Rectal smooth muscle tissue (tissue), 1 donor: ENCODE data around the gene IFI27L2.

Source experiments
- H3K27ac ChIP-seq: one replicate; pipeline ENCODE4 v1.7.0; 2013; ENCODE audit warnings: low read depth, low read length, inconsistent platforms
- H3K27me3 ChIP-seq: one replicate; pipeline ENCODE4 v1.7.0; 2013; ENCODE audit warnings: low read length; ENCODE audit not compliant: control insufficient read depth, insufficient read depth
- H3K36me3 ChIP-seq: one replicate; pipeline ENCODE4 v1.7.0; 2013; ENCODE audit warnings: low read length; ENCODE audit not compliant: control insufficient read depth, insufficient read depth
- H3K4me1 ChIP-seq: one replicate; pipeline ENCODE4 v1.7.0; 2013; ENCODE audit warnings: low read length; ENCODE audit not compliant: control insufficient read depth, insufficient read depth
- H3K4me3 ChIP-seq: one replicate; pipeline ENCODE4 v1.7.0; 2013; ENCODE audit warnings: low read length
- H3K9ac ChIP-seq: one replicate; pipeline ENCODE4 v1.7.0; 2013; ENCODE audit warnings: low read length

The IFI27L2 gene

GRCh38 chr14:94129111-94129757, at the start of gene IFI27L2:
IFI27L2 (minus strand) TSS chr14:94129604; CDS start chr14:94129564, 40 bp downstream.
- H3K4me3 ChIP-seq: peak within 1 kb of the TSS; percentile 79

GRCh38 chr14:94177806-94178205, 48.4 kb upstream of the IFI27L2 start:
- no peak overlapping the region for H3K9ac ChIP-seq
- H3K27ac ChIP-seq: no peak overlapping the region
- H3K27me3 ChIP-seq: peaks cover 3% of the 10 kb centered on the region
- H3K4me3 ChIP-seq: no peak overlapping the region
- H3K4me1 ChIP-seq: no peaks in the 10 kb centered on the region
- H3K36me3 ChIP-seq: no peaks in the 10 kb centered on the region

More at GRCh38 chr14:94129111-94129757, at the start of gene IFI27L2:
- Histone ChIP-seq H3K9ac (peak within 1 kb of the TSS; percentile 50), H3K27ac (peak within 1 kb of the TSS; percentile 81), H3K36me3 (no peaks in the 10 kb centered on the region), H3K27me3 (no peaks in the 10 kb centered on the region), H3K4me1 (no peaks in the 10 kb centered on the region)

GRCh38 chr14:94176808-94177207, 47.4 kb upstream of the IFI27L2 start:
- no peak overlapping the region for H3K4me3 ChIP-seq
- H3K4me1 ChIP-seq: no peaks in the 10 kb centered on the region
- no peak overlapping the region for H3K27ac ChIP-seq
- no peaks in the 10 kb centered on the region for H3K36me3 ChIP-seq
- H3K9ac ChIP-seq: no peak overlapping the region
- no peaks in the 10 kb centered on the region for H3K27me3 ChIP-seq

- H3K27ac ChIP-seq: no peak overlapping the region
- H3K9ac ChIP-seq: no peak overlapping the region
- H3K4me1 ChIP-seq: no peaks in the 10 kb centered on the region
- no peak overlapping the region for H3K4me3 ChIP-seq
- no peaks in the 10 kb centered on the region for H3K27me3 ChIP-seq
- H3K36me3 ChIP-seq: no peaks in the 10 kb centered on the region
These were observed 46.3 kb upstream of the IFI27L2 start for GRCh38 chr14:94175747-94176146.

- Histone ChIP-seq H3K4me1 (no peaks in the 10 kb centered on the region), H3K36me3 (no peaks in the 10 kb centered on the region), H3K27me3 (no peaks in the 10 kb centered on the region), H3K4me3 (peak overlapping the region; percentile 2), H3K27ac (no peak overlapping the region), H3K9ac (no peak overlapping the region)
These were observed 45.8 kb upstream of the IFI27L2 start for GRCh38 chr14:94175011-94175745.

GRCh38 chr14:94174604-94175010, 45.2 kb upstream of the IFI27L2 start:
- peak overlapping the region; percentile 57 for H3K4me3 ChIP-seq
- H3K27ac ChIP-seq: no peak overlapping the region
- H3K36me3 ChIP-seq: no peaks in the 10 kb centered on the region
- H3K9ac ChIP-seq: no peak overlapping the region
- H3K4me1 ChIP-seq: no peaks in the 10 kb centered on the region
- no peaks in the 10 kb centered on the region for H3K27me3 ChIP-seq

- no peaks in the 10 kb centered on the region for H3K4me1 ChIP-seq
- no peaks in the 10 kb centered on the region for H3K36me3 ChIP-seq
- H3K9ac ChIP-seq: peak within 1 kb of the TSS; percentile 21
- H3K27ac ChIP-seq: no peak within 1 kb of the TSS
- peak within 1 kb of the TSS; percentile 71 for H3K4me3 ChIP-seq
- no peaks in the 10 kb centered on the region for H3K27me3 ChIP-seq
These were observed 44.6 kb upstream of the IFI27L2 start, which contains the start of gene PPP4R4 for GRCh38 chr14:94173885-94174603. PPP4R4 (plus strand) TSS chr14:94174322; CDS start chr14:94174466, 144 bp downstream.

GRCh38 chr14:94173471-94173884, 44.1 kb upstream of the IFI27L2 start:
- H3K9ac ChIP-seq: peak overlapping the region; percentile 21
- H3K27me3 ChIP-seq: no peaks in the 10 kb centered on the region
- H3K36me3 ChIP-seq: no peaks in the 10 kb centered on the region
- peak overlapping the region; percentile 71 for H3K4me3 ChIP-seq
- no peak overlapping the region for H3K27ac ChIP-seq
- no peaks in the 10 kb centered on the region for H3K4me1 ChIP-seq

GRCh38 chr14:94172545-94172944, 43.1 kb upstream of the IFI27L2 start:
- Histone ChIP-seq H3K4me3 (no peak overlapping the region), H3K9ac (no peak overlapping the region), H3K4me1 (no peaks in the 10 kb centered on the region), H3K27ac (no peak overlapping the region), H3K27me3 (no peaks in the 10 kb centered on the region), H3K36me3 (no peaks in the 10 kb centered on the region)

GRCh38 chr14:94171208-94171607, 41.8 kb upstream of the IFI27L2 start:
- Histone ChIP-seq H3K4me1 (no peaks in the 10 kb centered on the region), H3K36me3 (no peaks in the 10 kb centered on the region), H3K27me3 (no peaks in the 10 kb centered on the region), H3K9ac (no peak overlapping the region), H3K27ac (no peak overlapping the region), H3K4me3 (no peak overlapping the region)

GRCh38 chr14:94170136-94170535, 40.7 kb upstream of the IFI27L2 start:
- no peaks in the 10 kb centered on the region for H3K27me3 ChIP-seq

GRCh38 chr14:94165744-94166143, 36.3 kb upstream of the IFI27L2 start:
- H3K27ac ChIP-seq: no peak overlapping the region
- H3K4me1 ChIP-seq: no peaks in the 10 kb centered on the region
- H3K9ac ChIP-seq: no peak overlapping the region
- no peaks in the 10 kb centered on the region for H3K36me3 ChIP-seq
- H3K4me3 ChIP-seq: no peak overlapping the region
- H3K27me3 ChIP-seq: no peaks in the 10 kb centered on the region

More at GRCh38 chr14:94170136-94170535, 40.7 kb upstream of the IFI27L2 start:
- Histone ChIP-seq H3K4me1 (no peaks in the 10 kb centered on the region), H3K36me3 (no peaks in the 10 kb centered on the region), H3K27ac (no peak overlapping the region), H3K9ac (no peak overlapping the region), H3K4me3 (no peak overlapping the region)
